GM19324 (cell line): ENCODE data around the gene GPR25.

ENCODE experiments used
- ATAC-seq: cut with Tn5 transposase; IDR thresholded peaks from one replicate; pipeline ENCODE4 v1.9.1; 2021; ENCODE audit warnings: mild to moderate bottlenecking, moderate library complexity; ENCODE audit not compliant: unreplicated experiment, low FRiP score

GPR25 gene, protein sequence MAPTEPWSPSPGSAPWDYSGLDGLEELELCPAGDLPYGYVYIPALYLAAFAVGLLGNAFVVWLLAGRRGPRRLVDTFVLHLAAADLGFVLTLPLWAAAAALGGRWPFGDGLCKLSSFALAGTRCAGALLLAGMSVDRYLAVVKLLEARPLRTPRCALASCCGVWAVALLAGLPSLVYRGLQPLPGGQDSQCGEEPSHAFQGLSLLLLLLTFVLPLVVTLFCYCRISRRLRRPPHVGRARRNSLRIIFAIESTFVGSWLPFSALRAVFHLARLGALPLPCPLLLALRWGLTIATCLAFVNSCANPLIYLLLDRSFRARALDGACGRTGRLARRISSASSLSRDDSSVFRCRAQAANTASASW

DNA sequence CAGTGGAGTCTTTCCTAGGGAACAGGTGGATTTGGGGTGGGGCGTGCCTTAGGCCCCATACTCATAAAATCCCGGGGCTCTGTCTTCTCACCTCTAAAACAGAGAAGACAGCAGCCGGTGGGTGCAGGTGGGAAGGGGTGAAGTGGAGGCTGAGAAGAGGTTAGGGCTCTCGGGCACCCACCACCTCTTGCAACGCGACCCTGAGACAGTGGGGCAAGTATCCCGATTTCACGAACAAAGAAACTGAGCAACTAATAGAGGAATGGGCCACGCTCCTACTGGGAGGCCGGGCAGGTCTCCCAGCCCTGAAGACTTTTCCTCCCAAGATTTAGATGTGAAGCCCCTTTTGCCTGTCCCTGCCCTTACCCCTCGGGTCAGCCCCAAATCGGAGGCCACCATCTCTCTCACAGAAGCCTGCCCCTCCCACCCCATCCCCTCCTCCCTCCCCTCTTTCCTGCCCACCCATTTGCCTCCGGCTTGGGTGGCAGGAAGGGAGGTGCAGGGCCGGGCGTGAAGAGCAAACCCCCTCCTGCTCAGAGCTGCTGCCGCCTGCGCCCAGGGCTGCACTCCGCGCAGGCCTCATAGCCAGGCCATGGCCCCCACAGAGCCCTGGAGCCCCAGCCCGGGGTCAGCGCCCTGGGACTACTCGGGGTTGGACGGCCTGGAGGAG, at the start of gene GPR25:
GPR25 (plus strand) TSS at position 536 of the 670 bp plus-strand sequence; CDS start at position 593, 57 bp downstream.
- ATAC-seq = no peak

- no peak for ATAC-seq
These were observed 41.7 kb upstream of the GPR25 start for GRCh38 chr1:200831091-200831490.

GRCh38 chr1:200834383-200834782, 38.4 kb upstream of the GPR25 start:
- no peak for ATAC-seq

DNA sequence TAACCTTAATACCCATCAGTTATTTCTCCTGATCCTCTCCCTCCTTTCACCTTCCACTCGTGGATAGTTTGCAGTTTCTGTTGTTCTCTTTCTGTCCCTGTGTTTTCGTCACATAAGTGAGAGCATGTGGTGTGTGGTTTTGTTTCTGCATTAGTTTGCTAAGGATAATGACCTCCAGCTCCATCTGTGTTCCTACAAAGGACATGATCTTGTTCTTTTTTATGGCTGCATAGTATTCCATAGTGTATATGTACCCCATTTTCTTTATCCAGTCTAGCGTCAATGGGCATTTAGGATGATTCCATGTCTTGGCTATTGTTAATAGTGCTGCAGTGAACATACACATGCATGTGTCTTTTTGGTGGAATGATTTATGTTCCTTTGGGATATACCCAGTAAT, 36.6 kb upstream of the GPR25 start:
- no peak for ATAC-seq

GRCh38 chr1:200837931-200838571, 34.7 kb upstream of the GPR25 start:
- ATAC-seq = no peak

- ATAC-seq = no peak
These were observed 33.9 kb upstream of the GPR25 start for GRCh38 chr1:200838676-200839445.

- no peak for ATAC-seq
These were observed 27.4 kb upstream of the GPR25 start for GRCh38 chr1:200845360-200845759.

GRCh38 chr1:200846398-200846797, 26.4 kb upstream of the GPR25 start:
- ATAC-seq = no peak

DNA sequence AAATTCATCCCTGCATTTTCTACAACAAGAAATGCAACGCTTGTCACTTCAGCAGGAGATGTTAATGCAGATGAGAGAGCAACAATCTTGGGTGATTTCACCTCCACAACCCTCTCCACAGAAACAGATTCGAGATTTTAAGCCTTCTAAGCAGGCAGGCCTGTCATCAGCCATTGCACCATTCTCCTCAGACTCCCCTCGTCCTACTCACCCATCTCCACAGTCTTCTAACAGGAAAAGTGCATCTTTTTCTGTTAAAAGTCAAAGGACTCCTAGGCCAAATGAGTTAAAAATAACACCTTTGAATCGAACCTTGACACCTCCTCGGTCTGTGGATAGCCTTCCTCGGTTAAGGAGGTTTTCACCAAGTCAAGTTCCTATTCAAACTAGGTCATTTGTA, 23.4 kb upstream of the GPR25 start:
- no peak for ATAC-seq

DNA sequence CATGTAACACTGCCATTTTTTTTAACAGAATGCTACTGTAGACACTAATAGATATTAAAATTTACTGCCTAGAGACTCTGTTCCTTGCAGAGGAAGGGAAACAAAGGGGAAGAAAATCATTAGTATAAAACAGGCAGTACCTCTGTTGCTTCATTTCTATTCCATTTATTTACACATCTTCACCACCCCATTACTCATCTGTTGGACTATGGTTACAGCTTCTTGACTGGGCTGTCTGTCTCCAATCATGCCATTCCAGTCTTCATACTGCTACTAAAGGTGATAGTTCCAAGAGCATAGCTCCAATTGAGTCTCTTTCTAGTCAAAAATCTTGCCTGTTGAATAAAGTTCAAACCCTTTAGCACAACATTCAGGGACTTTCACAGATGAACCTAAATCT, 22.2 kb upstream of the GPR25 start:
- no peak for ATAC-seq

DNA sequence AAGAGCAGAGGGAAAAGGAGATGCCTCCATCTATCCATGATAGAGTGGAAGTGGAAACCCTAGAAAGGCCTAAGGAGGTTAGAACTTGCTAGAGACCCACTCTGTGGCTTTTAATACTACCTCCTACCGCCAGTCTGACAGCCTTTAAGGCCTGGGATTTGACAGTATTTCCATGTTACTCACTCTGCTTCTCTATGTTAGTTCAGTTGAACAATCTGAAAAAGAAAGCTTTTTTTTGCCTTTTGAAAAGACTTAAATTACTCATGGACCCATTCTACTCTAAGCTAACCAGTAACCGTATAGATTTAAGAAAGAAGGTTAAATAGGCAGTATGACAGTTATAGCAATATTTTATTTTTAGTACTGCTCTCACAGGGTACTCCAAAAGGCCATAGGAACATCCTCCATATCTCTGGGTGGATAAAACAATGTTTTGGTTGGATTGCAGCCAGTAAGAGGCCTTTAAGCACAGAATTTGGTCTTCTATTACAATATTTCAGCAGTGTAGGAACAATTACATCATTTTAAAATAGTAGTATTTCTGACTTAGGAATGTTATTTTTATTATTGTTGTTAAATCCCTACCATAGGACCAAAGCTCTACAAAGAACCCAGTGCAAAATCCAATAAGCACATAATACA, 15.9 kb upstream of the GPR25 start:
- ATAC-seq = no peak

DNA sequence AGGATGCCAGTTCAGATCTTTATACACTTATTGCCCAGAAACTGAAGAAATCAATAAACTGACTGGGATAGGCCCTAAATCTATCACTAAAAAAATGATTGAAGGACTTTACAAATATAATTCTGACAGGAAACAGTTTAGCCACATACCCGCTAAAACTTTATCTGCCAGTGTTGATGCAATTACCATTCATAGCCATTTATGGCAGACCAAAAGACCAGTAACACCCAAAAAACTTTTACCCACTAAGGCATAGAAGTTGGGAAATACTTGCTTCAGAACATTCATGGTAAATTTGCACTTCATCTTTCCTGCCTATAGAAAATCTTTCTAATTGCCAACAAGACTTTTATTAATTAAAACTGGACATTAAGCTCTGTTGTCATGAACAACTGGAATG, 15.0 kb upstream of the GPR25 start:
- ATAC-seq = no peak

GRCh38 chr1:200861937-200862647, 10.7 kb upstream of the GPR25 start:
- no peak for ATAC-seq

- ATAC-seq = peak; percentile 28
These were observed 9.9 kb upstream of the GPR25 start for GRCh38 chr1:200862713-200863415.

GRCh38 chr1:200866116-200866515, 6.7 kb upstream of the GPR25 start:
- no peak for ATAC-seq

DNA sequence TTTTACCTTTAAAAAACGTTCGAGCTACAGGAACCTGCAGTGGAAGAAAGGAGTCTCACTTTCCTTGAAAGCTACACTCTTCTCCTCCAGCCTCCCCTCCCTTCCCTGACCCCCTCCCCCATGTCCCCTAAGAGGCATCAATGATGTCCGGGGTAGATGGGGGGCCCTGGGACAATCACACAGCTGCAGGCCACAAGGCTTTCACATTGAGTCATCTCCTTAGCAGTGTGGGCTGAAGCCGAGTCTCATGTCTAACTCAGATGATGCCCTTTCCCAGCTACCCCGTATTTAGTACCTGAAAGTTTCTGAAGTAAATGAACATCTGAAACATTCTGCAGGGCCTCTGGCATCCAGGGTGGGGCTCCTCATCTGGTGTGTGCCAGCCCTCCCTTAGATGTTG, 6.3 kb upstream of the GPR25 start:
- peak; percentile 79 for ATAC-seq

GRCh38 chr1:200867018-200867811, 5.6 kb upstream of the GPR25 start:
- no peak for ATAC-seq

DNA sequence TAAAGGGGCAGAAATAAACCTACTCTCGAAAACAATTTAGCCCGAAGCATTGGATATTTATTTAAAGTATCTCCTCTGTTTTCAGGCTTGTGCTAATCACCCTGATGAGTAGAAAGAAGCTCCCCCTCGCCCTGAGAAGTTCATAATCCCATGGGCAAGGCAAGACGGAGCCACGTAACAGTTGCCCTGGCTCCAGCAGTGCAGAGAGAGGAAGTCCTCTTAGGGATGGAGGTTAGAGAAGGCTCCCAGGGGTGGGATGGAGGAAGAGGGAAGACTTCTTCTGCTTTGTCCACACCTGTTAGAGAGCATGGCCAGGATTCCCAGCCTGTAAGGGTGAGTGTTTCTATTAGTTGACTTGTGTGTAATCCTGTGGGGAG, 3.4 kb upstream of the GPR25 start:
- no peak for ATAC-seq
